AG09309 (cell line): ENCODE data around the gene MRPL50.
A peak's percentile ranks its signal among the peaks of the same experiment; 100 is the strongest.

Source experiments
- DNase-seq: peaks from one replicate; pipeline ENCODE4 v3.0.0-alpha.2; 2010; ENCODE audit warnings: low read depth
- H3K4me3 ChIP-seq: 2 replicates; pipeline ENCODE4 v1.5.1; 2011; ENCODE audit warnings: mild to moderate bottlenecking, low read depth, low read length, moderate library complexity; ENCODE audit not compliant: control insufficient read depth
- TF ChIP-seq, protein P1 (sequence below): IDR thresholded peaks from 2 replicates; pipeline ENCODE4 v1.5.1; 2011; ENCODE audit warnings: mild to moderate bottlenecking, low read depth, low read length, inconsistent platforms; ENCODE audit not compliant: insufficient read depth, control insufficient read depth; ENCODE audit errors: missing control alignments

The MRPL50 gene

DNA sequence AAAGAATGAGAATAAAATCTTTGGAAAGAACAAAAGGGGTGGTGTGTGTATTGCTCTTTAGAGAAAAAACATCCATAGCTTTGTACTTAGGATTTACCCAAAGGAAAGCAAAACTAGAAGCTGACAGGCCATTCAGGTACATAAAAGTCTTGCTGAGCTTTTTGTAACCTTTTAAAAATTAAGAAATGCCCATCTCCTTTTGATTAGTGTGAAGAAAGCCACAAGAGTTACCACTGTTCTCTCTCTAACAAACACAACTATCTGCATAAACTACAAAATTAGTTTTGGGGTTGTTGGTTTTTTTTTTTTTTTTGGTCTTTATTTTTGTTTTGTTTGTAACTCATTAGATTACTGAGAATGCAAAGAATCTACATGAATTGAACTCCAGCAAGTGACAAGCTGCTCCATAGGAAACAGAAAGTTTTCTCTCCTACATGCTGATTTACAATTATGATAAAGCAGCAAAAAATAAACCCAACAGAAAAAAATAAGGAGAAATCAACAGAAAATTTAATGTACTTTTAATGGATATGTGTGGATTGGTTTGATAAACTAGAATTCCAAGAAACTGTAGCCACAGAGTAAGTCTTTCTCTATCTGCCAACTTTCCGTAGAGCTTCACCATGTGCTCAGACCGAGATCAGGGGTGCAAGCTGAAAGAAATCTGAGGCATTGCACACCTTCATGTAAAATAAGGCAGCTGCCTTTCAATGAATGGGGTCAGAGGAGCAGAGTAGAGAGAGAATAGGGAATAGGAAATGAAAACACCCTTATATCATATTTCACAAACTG lies 25.9 kb downstream of the MRPL50 start:
- TF ChIP-seq, protein P1, sequence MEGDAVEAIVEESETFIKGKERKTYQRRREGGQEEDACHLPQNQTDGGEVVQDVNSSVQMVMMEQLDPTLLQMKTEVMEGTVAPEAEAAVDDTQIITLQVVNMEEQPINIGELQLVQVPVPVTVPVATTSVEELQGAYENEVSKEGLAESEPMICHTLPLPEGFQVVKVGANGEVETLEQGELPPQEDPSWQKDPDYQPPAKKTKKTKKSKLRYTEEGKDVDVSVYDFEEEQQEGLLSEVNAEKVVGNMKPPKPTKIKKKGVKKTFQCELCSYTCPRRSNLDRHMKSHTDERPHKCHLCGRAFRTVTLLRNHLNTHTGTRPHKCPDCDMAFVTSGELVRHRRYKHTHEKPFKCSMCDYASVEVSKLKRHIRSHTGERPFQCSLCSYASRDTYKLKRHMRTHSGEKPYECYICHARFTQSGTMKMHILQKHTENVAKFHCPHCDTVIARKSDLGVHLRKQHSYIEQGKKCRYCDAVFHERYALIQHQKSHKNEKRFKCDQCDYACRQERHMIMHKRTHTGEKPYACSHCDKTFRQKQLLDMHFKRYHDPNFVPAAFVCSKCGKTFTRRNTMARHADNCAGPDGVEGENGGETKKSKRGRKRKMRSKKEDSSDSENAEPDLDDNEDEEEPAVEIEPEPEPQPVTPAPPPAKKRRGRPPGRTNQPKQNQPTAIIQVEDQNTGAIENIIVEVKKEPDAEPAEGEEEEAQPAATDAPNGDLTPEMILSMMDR = no peak
- DNase-seq = no peak
- no peak overlapping the region for H3K4me3 ChIP-seq

DNA sequence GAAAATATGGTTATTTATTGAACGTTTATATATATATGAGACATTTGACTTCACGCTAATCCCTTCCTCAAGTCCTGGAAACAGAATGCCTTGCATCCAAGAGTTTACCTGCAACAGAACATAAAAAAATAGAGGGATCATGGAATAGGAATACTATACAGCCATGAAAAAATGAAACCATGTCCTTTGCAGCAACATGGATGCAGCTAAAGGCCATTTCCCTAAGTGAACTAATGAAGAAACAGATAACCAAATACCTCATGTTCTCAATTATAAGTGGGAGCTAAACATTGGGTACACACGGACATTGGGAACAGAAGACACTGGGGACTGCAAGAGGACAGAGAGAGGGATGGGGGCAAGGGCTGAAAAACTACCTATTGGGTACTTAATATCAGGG lies 26.6 kb downstream of the MRPL50 start:
- no peak overlapping the region for H3K4me3 ChIP-seq
- no peak for DNase-seq
- TF ChIP-seq, protein P1 = no peak

DNA sequence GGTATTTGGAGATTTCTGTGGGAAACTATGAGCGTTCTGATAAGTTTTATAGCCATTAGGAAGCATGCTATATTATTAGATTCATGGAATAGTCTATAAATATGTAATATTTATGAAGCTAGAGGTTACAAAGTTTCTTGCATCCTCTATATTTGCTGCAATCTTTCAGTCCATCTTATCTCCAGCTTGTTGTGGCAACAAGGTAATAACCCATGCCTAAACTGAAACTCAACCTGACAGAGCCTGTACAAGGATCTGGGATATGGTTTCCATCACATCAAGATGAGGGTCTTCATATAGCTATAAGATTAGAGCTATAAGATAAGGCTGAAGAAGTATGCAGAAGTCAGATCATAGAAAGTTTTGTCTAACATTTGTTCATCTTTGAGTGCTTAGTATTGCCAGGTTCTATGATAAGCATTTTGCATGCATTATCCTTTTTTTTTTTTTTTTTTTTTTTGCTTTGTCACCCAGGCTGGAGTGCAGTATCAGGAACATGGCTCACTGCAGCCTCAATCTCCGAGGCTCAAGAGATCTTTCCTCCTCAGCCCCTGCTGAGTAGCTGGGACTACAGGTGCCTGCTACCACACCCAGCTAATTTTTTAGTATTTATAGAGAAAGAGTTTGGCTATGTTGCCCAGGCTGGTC lies 28.4 kb downstream of the MRPL50 start:
- TF ChIP-seq, protein P1 = no peak
- no peak overlapping the region for H3K4me3 ChIP-seq
- DNase-seq = no peak

DNA sequence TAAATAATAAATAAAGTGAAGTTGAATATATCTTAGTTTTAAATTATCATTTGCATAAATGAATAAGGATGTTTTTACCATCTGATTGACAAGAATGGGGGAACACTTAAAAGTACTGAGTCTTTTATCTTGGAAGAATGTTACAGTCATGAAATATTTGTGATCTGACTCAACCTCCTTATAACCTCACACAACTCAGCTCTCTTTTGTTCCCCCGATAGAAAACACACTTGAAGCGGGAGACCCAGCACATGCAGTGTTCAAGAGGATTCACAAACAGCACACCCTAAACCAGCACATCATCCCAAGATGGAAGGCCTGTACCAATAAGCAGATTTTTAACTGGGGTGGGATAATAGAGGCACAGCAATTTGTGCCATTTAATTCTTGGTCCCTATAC lies 29.1 kb downstream of the MRPL50 start:
- H3K4me3 ChIP-seq = no peak overlapping the region
- DNase-seq = no peak
- TF ChIP-seq, protein P1 = no peak

DNA sequence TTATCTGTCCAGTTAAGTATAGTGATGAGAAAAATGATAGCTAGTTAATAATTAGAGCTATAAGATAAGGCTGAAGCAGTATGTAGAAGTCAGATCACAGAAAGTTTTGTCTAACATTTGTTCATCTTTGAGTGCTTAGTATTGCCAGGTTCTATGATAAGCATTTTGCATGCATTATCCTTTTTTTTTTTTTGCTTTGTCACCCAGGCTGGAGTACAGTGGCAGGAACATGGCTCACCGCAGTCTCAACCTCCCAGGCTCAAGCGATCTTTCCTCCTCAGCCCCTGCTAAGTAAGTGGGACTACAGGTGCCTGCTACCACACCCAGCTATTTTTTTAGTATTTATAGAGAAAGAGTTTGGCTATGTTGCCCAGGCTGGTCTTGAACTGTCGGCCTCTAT lies 31.1 kb downstream of the MRPL50 start:
- no peak for DNase-seq
- H3K4me3 ChIP-seq = no peak overlapping the region
- TF ChIP-seq, protein P1 = no peak

DNA sequence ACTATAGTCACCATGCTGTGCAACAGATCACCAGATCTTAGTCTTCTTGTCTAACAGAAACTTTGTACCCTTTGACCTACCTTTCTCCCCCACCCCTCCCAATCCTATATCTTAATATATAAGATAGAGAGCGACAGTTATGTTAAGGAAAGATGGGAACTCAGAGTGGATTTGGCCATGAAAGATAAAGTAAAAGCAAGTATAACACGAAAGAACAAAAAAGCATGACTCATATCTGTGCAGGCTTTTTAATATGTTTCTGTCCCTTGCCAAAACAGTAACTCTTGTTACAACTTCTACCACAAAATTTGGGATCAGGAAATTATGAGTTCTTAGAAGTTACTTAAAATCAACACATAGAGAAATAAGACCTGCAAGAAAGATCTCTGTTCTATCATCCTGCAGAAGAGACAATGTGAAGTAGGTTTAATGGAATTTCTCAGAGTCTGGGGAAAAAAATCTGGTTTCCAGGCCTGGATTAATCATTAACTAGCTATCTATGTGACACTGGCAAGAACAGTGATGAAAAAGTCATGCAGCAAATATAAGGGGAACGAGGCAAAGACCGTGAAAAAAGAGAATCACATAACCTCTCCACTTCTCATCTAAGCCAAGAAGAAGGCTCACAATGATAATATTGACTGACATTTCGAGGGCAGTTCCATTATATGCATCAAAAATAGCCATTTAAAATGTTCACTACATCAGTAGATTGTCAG lies 32.2 kb downstream of the MRPL50 start:
- TF ChIP-seq, protein P1 = no peak
- H3K4me3 ChIP-seq = no peak overlapping the region
- peak; percentile 11 for DNase-seq
